Cardiac septum (tissue), 1 donor: Measurements from ENCODE around the gene MKRN2OS. TPM values are rescaled to one million over a fixed set of nuclear protein-coding genes. Genes with fewer than 3 reads are reported as not detected.

Experiments used
- DNase-seq: peaks from one replicate; pipeline ENCODE4 v3.0.0-alpha.2; 2020; ENCODE audit warnings: low spot score
- intact Hi-C: fragments of 100-400 bp; cut with DNase I; formaldehyde crosslinking; loops from one replicate; pipeline ENCODE4 v1.14.0; 2022
- total RNA-seq: library from RNA; stranded (reverse); fragmentation: NEBNext Ultra II Directional; extraction: Animal tissue kit (Norgen Biotek cat#: 25700); gene quantifications from one replicate; pipeline ENCODE4 v1.2.1, GENCODE V29; 2021
- donor health status: DM: no; HTN: no; CAD: no.

The MKRN2OS gene
- total RNA-seq, 1 donor from 2014 or later: 0.48 TPM

DNA sequence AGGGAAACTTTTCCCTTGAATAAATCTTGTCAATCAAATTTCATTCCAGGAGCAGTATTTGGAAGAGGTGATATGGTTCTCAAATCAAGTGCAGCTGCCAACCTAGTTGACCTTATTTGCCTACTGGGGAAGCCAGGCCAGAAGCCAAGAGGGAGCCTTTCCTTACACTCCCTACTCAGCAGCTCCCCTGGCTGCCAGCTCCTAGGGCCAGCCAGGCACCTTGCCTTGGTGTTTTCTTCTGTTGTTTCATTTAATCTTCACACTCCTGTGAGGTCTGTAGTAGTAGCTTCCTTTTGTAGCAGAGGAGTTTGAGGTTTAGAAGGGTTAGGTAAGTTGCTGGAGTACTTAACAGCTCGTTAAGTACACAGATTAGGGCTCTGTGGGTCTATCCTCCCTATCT lies 22.6 kb downstream of the MKRN2OS start:
- DNase-seq: no peak
- intact Hi-C loops: no loop called here

DNA sequence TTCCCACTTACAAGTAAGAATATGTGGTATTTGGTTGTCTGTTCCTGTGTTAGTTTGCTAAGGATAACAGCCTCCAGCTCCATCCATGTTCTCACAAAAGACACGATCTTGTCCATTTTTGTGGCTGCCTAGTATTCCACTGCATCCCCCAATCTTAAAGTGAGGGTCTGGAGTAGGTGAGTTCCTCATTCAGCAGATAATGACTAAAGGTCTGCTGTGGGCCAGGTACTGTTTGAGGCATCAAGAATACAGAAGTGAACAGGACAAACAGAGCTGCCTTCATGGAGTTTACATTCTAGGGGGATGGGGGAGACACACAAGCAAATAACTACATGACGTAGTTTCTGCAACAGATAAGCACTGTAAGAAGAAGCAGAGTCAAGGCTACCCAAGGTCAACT lies 24.3 kb downstream of the MKRN2OS start:
- intact Hi-C loops: no loop called here
- no peak for DNase-seq

DNA sequence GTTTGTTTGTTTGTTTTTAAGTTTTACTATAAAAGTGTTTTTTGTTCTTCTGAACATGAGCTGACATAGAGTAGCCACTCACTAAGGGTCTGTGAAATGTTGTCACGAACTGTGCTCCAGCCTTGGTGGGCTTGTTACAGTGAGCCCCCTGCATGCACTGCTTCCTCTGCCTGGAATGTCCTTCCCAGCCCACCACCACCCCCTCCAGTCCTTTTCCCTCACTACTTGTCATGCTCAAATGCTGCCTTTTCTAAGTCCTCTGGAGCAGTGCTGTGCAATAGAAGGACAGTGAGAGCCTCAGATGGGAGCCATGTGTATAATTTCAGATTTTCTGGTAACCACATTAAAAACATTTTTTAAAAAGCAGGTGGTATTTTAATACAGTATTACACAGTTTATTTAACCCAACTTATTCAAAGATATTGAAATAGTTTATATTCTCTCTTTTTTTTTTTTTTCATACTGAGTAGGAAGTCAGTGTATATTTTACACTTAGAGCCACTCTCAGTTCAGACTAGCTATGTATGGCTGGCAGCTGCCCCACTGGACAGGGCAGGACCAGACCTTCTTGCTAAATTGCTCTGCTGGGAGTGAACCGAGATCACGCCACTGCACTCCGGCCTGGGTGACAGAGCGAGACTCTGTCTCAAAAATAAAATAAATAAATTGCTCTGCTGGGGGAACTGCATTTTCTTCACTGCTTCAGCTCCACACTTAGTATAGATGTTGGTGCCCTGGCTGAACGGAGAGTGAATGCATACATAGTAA lies 26.9 kb downstream of the MKRN2OS start:
- intact Hi-C loops: no loop called here
- DNase-seq: no peak

GRCh38 chr3:12516873-12517272 lies 28.4 kb downstream of the MKRN2OS start:
- intact Hi-C loops: no loop called here
- DNase-seq: no peak

DNA sequence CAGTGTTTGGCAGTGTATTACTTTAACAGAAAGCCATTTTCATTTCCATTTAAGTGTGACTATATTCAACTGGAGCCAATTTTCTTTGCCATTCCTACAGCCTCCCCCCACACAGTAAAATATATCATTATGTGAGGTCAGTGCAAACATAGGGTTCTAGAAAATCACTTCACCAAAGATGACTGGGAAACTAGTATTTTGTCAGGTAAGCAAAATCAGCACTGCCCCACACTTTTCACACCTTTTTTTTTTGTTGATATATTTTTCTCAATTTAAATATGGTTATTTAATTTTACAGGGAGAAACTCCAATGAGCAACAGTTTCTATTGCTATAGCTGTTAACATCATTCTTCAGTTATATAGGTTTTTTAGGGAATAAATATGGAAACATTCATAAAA lies 29.7 kb downstream of the MKRN2OS start:
- intact Hi-C loops: no loop called here
- no peak for DNase-seq

- intact Hi-C loops: no loop called here
- DNase-seq: no peak
Measured at GRCh38 chr3:12513694-12514446, 31.4 kb downstream of the MKRN2OS start.

DNA sequence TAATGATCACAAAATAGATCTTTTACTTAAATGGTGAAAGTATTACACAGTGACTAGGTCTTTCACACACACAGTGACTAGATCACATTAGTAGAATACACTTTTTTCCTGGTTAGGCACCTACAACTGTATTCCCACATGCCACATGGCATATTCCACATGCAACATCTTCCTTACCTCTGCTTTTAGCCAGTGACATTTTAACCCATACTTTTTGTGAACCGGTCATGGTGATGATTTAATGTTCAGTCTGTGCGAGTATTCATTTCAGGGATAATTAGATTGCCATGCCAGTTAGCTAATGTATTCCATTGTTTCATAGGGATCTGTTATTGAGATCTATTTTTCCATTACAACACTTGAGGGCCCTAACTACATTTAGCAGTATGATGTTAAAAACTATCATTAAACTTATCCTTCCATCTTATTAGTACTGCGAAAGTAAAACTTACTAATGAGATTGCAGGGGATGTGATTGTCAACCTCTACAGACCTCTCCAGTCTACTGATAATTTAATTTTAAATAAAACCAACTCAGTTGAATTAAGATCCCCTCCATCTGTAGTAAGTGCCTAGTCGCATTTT lies 32.7 kb downstream of the MKRN2OS start:
- no peak for DNase-seq
- intact Hi-C loops: no loop called here

DNA sequence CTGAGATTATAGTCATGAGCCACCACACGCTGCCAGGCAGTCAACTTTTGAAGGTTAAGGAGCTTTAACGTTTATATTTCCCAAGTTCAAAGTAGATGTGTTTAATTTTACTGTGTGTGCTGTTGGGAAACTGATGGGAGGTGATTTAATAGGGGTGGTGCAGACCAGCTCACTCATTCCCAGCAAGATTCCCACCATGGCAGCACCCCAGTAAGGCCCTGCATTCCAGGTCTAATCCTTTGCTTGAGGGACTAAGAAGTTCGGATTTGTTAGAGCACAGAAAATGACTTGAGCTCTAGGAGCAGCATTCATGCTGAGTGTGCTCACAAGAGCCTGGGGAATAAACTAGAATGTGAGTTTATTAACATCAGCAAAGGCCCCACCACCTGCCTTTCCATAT lies 35.8 kb downstream of the MKRN2OS start:
- intact Hi-C loops: no loop called here
- DNase-seq: no peak

GRCh38 chr3:12508291-12508700 lies 37.0 kb downstream of the MKRN2OS start:
- DNase-seq: no peak
- intact Hi-C loops: no loop called here

- no peak for DNase-seq
- intact Hi-C loops: no loop called here
Measured at GRCh38 chr3:12507591-12508281, 37.6 kb downstream of the MKRN2OS start.

- intact Hi-C loops: no loop called here
- DNase-seq: no peak
Measured at GRCh38 chr3:12506201-12506709, 39.0 kb downstream of the MKRN2OS start.

DNA sequence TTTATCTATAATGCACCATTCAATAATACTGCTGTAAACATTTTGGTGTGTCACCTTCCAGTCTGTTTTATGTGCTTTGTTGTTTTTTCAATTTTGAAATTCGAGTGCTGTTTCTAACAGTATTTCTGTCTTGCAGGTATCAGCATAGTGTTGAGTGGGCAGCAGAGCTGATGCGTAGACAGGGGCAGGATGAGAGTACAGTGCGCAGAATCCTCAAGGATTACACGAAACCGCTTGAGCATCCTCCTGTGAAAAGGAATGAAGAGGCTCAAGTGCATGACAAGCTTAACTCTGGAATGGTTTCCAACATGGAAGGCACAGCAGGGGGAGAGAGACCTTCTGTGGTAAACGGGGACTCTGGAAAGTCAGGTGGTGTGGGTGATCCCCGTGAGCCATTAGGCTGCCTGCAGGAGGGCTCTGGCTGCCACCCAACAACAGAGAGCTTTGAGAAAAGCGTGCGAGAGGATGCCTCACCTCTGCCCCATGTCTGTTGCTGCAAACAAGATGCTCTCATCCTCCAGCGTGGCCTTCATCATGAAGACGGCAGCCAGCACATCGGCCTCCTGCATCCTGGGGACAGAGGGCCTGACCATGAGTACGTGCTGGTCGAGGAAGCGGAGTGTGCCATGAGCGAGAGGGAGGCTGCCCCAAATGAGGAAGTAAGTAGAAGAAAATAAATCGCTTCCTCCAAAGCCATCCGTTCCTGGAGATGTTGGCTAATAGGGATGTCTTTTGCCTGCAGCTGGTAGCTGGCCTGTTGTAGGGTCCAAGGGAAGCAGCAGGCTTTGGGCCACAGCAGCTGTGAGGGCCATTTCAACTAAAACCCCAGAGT lies 42.0 kb downstream of the MKRN2OS start:
- no peak for DNase-seq
- intact Hi-C loops: no loop called here

DNA sequence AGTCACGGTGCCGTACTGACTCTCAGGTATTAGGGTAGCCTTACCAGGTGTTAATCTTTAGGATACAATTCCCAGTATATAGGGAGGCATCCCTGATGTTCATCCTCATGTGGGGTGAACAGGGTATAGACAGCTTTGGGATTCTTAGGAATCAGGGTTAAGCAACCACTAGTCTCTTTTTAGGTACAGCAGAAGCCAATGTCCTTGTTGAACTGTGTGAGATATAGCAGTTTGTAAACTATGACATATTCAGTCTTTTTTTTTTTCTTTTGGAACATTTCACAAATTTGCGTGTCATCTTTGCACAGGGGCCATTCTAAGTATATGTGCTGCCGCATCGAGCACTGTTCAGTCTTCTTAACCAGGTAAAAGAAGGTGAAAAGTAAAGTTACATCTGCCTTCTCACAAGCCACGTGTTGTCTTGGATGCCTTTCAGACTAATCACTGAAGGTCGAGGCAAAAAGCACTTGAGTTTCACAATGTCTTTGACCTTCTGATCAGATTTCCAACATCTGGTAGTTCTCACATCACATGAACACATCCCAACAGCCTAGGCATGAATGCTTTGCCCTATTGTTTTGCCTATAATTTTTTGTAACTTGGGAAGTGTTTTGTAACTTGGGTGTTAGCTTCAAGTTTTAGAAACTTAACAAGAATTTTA lies 43.8 kb downstream of the MKRN2OS start:
- no peak for DNase-seq
- intact Hi-C loops: no loop called here

DNA sequence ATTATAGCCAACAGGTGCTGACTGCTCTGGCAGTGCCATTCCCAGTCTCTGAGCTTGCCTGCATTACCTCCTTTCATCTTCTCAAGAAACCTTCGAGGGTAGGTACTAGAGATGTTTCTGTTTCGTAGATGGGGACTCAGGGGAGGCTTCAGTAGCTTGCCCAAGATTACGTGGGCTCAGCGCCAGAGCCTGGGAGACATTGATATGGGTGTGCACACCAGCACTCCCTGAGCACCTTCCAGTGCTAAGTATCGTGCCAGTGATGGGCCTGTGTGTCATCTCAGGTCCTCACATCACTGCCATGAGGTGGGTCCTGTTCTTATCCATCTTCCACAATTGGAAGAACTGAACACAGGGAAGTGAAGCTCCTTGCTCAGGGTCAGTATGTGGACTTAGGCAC lies 45.8 kb downstream of the MKRN2OS start:
- DNase-seq: no peak
- intact Hi-C loops: no loop called here

GRCh38 chr3:12496453-12496761 lies 48.9 kb downstream of the MKRN2OS start:
- intact Hi-C loops: no loop called here

GRCh38 chr3:12495749-12496452 lies 49.4 kb downstream of the MKRN2OS start:
- DNase-seq: no peak
- intact Hi-C loops: no loop called here

More at GRCh38 chr3:12496453-12496761, 48.9 kb downstream of the MKRN2OS start:
- no peak for DNase-seq

DNA sequence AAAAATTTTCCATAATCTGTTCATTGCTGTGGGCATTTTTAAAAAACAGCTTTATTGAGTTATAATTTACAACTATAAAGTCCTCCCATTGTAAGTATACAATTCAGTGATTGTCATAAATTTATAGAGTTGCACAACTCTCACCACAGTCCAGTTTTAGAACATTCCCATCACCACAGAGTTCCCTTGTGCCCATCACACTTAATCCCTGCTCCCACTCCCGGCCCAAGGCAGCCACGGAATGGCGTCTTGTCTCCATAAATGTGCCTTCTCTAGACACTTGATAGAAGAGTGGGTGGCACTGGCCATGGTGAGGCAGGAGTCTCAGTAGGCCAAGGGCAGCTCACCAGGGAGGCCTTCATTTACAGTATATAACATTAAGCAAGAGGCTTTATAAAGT lies 54.8 kb downstream of the MKRN2OS start:
- DNase-seq: no peak
- intact Hi-C loops: no loop called here

GRCh38 chr3:12489832-12490231 lies 55.5 kb downstream of the MKRN2OS start:
- DNase-seq: no peak
- intact Hi-C loops: no loop called here
